Peyer's patch (tissue), 4 donors: Measurements from ENCODE around the gene GPR137. TPM values are rescaled to one million over a fixed set of nuclear protein-coding genes. Genes with fewer than 3 reads are reported as not detected.

ENCODE experiments used
- DNase-seq, 3 donors: peaks; one replicate each; pipeline ENCODE4 v3.0.0-alpha.2; 2017 to 2019
- H3K27ac ChIP-seq, 4 donors: fragments of 200-600 bp; sonication (generic); one replicate each; pipeline ENCODE4 v1.5.1; 2016 to 2019
- H3K27me3 ChIP-seq, 2 donors: fragments of 200-600 bp; sonication (generic); one replicate each; pipeline ENCODE4 v1.5.1; 2019
- H3K36me3 ChIP-seq, 3 donors: fragments of 200-600 bp; sonication (generic); one replicate each; pipeline ENCODE4 v1.5.1; 2016 to 2019
- H3K4me1 ChIP-seq, 4 donors: fragments of 200-600 bp; sonication (generic); one replicate each; pipeline ENCODE4 v1.5.1; 2016 to 2019
- H3K4me3 ChIP-seq, 4 donors: fragments of 200-600 bp; sonication (generic); 1 replicate in 3 of 4; 2 replicates in 1 of 4; pipeline ENCODE4 v1.5.1; 2016 to 2019; ENCODE audit warnings: mild to moderate bottlenecking in 1 of 4
- H3K9me3 ChIP-seq, 4 donors: fragments of 200-600 bp; sonication (generic); one replicate each; pipeline ENCODE4 v1.5.1; 2016 to 2019; ENCODE audit warnings: mild to moderate bottlenecking in 1 of 4
- CTCF ChIP-seq, 6 experiments: fragments of 450-650 bp in 4 of 6; fragments of 200-600 bp in 2 of 6; sonication (generic) in 1 of 6; IDR thresholded peaks; one replicate each; pipeline ENCODE4 v1.5.1; 2017 to 2019; ENCODE audit warnings: antibody characterized with exemption in 6 of 6, mild to moderate bottlenecking in 3 of 6, moderate library complexity in 1 of 6
- POLR2A ChIP-seq, 2 donors: fragments of 450-650 bp; IDR thresholded peaks; one replicate each; pipeline ENCODE4 v1.5.1; 2017; ENCODE audit warnings: antibody characterized with exemption in 2 of 2, mild to moderate bottlenecking in 2 of 2, moderate library complexity in 2 of 2
- total RNA-seq, 4 donors: library from RNA; depleted of rRNA; stranded (reverse); fragments of >200 nt; gene quantifications; one replicate each; pipeline ENCODE4 v1.1.0, GENCODE V29; 2016

GPR137 gene
- total RNA-seq, 4 donors from 2014 or later = 5.8 to 49.7 (median 26.3) TPM

GRCh38 chr11:64256300-64256699, 29.3 kb upstream of the GPR137 start:
- Histone ChIP-seq H3K27me3 (no peaks in the 10 kb centered on the region), H3K9me3 (no peaks in the 10 kb centered on the region), H3K4me3 (no peak overlapping the region), H3K27ac (no peak overlapping the region), H3K36me3 (peaks cover 0 to 70% (median 0%) of the 10 kb centered on the region in 3 donors), H3K4me1 (peaks cover 0 to 40% (median 10%) of the 10 kb centered on the region in 4 donors)
- TF ChIP-seq POLR2A (IDR thresholded peaks at IDR 0.05) = no peak
- no peak for DNase-seq

DNA sequence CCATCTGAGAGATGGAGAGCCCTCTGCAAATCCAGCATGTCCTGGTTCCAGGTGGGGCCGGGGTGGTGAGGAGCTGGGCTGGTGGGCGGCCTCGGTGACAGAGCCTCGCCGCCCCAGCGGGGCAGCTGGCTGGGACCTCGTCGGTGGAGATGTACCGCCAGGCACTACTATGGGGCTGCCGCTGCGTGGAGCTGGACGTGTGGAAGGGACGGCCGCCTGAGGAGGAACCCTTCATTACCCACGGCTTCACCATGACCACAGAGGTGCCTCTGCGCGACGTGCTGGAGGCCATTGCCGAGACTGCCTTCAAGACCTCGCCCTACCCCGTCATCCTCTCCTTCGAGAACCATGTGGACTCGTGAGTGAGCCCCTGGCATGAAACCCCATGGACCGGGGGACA, 27.3 kb upstream of the GPR137 start:
- no peaks in the 10 kb centered on the region for H3K9me3 ChIP-seq
- DNase-seq = no peak
- peaks cover 0 to 91% (median 0%) of the 10 kb centered on the region in 3 donors for H3K36me3 ChIP-seq
- H3K27me3 ChIP-seq = no peaks in the 10 kb centered on the region
- no peak overlapping the region for H3K4me3 ChIP-seq
- no peak overlapping the region for H3K27ac ChIP-seq
- no peak for TF ChIP-seq POLR2A (IDR thresholded peaks at IDR 0.05)
- no peak for TF ChIP-seq CTCF (IDR thresholded peaks at IDR 0.05)
- peaks cover 0 to 35% (median 2%) of the 10 kb centered on the region in 4 donors for H3K4me1 ChIP-seq

DNA sequence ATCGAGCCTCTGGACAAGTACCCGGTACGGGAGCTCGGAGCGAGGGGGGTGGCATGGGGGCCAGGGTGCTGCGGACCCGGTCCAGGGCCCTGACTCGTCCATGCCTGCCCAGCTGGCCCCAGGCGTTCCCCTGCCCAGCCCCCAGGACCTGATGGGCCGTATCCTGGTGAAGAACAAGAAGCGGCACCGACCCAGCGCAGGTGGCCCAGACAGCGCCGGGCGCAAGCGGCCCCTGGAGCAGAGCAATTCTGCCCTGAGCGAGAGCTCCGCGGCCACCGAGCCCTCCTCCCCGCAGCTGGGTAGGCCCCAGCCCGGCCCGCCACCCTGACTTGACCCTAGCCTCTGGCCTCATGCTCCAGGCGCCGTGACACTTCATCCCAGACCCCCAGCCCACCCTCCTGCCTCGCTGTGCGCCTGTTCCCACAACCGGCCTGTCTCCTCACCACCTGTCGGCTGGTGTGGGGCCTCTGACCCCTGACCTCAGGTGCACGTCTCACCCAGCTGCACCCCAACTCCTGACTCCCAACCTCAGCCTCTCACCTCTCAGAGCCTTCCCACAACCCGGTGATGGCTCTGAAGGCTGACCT, 26.6 kb upstream of the GPR137 start:
- Histone ChIP-seq H3K9me3 (no peaks in the 10 kb centered on the region), H3K4me3 (no peak overlapping the region), H3K27me3 (no peaks in the 10 kb centered on the region), H3K4me1 (peaks cover 0 to 35% (median 0%) of the 10 kb centered on the region in 4 donors), H3K27ac (no peak overlapping the region), H3K36me3 (peaks cover 0 to 96% (median 0%) of the 10 kb centered on the region in 3 donors)
- TF ChIP-seq CTCF (IDR thresholded peaks at IDR 0.05) = no peak
- no peak for TF ChIP-seq POLR2A (IDR thresholded peaks at IDR 0.05)
- no peak for DNase-seq

- peaks cover 0 to 34% (median 0%) of the 10 kb centered on the region in 4 donors for H3K4me1 ChIP-seq
- no peak overlapping the region for H3K27ac ChIP-seq
- TF ChIP-seq CTCF (IDR thresholded peaks at IDR 0.05) (no peak), POLR2A (IDR thresholded peaks at IDR 0.05) (no peak)
- H3K9me3 ChIP-seq = no peaks in the 10 kb centered on the region
- H3K4me3 ChIP-seq = no peak overlapping the region
- no peak for DNase-seq
- no peaks in the 10 kb centered on the region for H3K27me3 ChIP-seq
- peaks cover 0 to 96% (median 0%) of the 10 kb centered on the region in 3 donors for H3K36me3 ChIP-seq
Measured at GRCh38 chr11:64259533-64260067, 26.0 kb upstream of the GPR137 start.

DNA sequence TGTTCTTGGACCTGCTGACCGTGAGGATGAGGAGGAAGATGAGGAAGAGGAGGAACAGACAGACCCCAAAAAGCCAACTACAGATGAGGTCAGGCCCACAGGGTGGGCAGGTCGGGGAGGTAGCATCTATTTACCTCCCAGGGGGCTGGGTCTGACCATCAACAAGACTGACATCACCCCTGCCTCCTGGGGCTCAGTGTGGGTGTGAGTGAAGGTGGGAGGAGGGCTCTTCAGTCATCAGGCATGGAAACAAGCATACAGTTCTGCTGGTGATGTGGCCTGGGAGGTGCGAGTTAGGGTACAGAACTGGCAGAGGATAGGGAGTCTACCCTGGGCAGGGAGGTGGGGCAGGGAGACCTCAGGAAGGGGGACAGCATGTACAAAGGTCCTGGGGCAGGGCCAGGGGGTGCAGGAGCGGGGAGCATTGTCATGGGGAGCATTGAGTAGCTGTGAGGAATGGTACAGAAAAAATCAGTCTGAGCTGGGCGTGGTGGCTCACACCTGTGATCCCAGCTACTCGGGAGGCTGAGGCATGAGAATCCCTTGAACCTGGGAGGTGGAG, 25.4 kb upstream of the GPR137 start:
- Histone ChIP-seq H3K4me3 (no peak overlapping the region), H3K27me3 (no peaks in the 10 kb centered on the region), H3K4me1 (peaks cover 0 to 34% (median 0%) of the 10 kb centered on the region in 4 donors), H3K9me3 (no peaks in the 10 kb centered on the region), H3K36me3 (peaks cover 0 to 96% (median 0%) of the 10 kb centered on the region in 3 donors), H3K27ac (no peak overlapping the region)
- DNase-seq = no peak
- TF ChIP-seq POLR2A (IDR thresholded peaks at IDR 0.05) (no peak), CTCF (IDR thresholded peaks at IDR 0.05) (no peak)

- H3K4me3 ChIP-seq = no peak overlapping the region
- no peak for DNase-seq
- H3K4me1 ChIP-seq = peaks cover 0 to 34% (median 0%) of the 10 kb centered on the region in 4 donors
- TF ChIP-seq CTCF (IDR thresholded peaks at IDR 0.05) = no peak
- no peak for TF ChIP-seq POLR2A (IDR thresholded peaks at IDR 0.05)
- H3K36me3 ChIP-seq = peaks cover 0 to 96% (median 0%) of the 10 kb centered on the region in 3 donors
- no peak overlapping the region for H3K27ac ChIP-seq
- no peaks in the 10 kb centered on the region for H3K27me3 ChIP-seq
- H3K9me3 ChIP-seq = no peaks in the 10 kb centered on the region
Measured at GRCh38 chr11:64261556-64262080, 24.0 kb upstream of the GPR137 start.
